IMR-90 (cell line): ENCODE data around the gene ATP8B2. TPM values are rescaled to one million over a fixed set of nuclear protein-coding genes. Genes with fewer than 3 reads are reported as not detected.
"Not testable (repeated sequence)": the region's sequence is repeated elsewhere in the genome, so short reads cannot be mapped to it uniquely, and the experiment has no call there.

Source experiments
- ATAC-seq: fragments of 200-7000 bp; cut with Tn5 transposase; 2 replicates; pipeline ENCODE4 v1.9.1; 2020; ENCODE audit warnings: low read depth, mild to moderate bottlenecking, moderate library complexity
- BruUV-seq: library from RNA; stranded (reverse); fragments of 400-500 nt; replicated peaks from 2 replicates; lab custom pipeline; 2021; lab: Mats Ljungman, UMichigan
- CTCF ChIA-PET: fragments of 300-600 bp; formaldehyde crosslinking; extraction: SDS; loops from one replicate; lab custom pipeline; 2021; ENCODE audit warnings: antibody characterized with exemption; lab: Yijun Ruan, JAX
- POLR2A ChIA-PET: fragments of 300-600 bp; sonication (Branson Sonifier 250); formaldehyde crosslinking; loops from one replicate; lab custom pipeline; 2022; ENCODE audit warnings: antibody characterized with exemption; ENCODE audit not compliant: unreplicated experiment; lab: Charles Lee
- DNase-seq: peaks from one replicate; pipeline ENCODE4 v3.0.0; 2013
- H2AFZ ChIP-seq: replicated peaks from 2 replicates; pipeline ENCODE3; 2013; ENCODE audit warnings: low read length, mild to moderate bottlenecking; ENCODE audit not compliant: poor library complexity
- H2AK5ac ChIP-seq: 2 replicates; pipeline ENCODE4 v1.6.1; 2013; ENCODE audit warnings: low read depth, low read length, inconsistent platforms
- H2AK9ac ChIP-seq: replicated peaks from 2 replicates; pipeline ENCODE3; 2013; ENCODE audit warnings: mild to moderate bottlenecking, low read depth, low read length, moderate library complexity; ENCODE audit not compliant: poor library complexity
- H2BK120ac ChIP-seq: 2 replicates; pipeline ENCODE4 v1.6.1; 2013; ENCODE audit warnings: low read depth, low read length, inconsistent platforms
- H2BK15ac ChIP-seq: 3 replicates; pipeline ENCODE4 v1.6.1; 2013; ENCODE audit warnings: low read depth, low read length, inconsistent platforms
- H2BK20ac ChIP-seq: 2 replicates; pipeline ENCODE4 v1.6.1; 2013; ENCODE audit warnings: low read depth, mild to moderate bottlenecking, inconsistent platforms, low read length, moderate library complexity
- H2BK5ac ChIP-seq: 2 replicates; pipeline ENCODE4 v1.6.1; 2013; ENCODE audit warnings: mild to moderate bottlenecking, low read depth, low read length, inconsistent platforms; ENCODE audit not compliant: poor library complexity, severe bottlenecking
- H3K14ac ChIP-seq: replicated peaks from 2 replicates; pipeline ENCODE4 v1.6.1; 2013; ENCODE audit warnings: low read depth, low read length, inconsistent platforms
- H3K18ac ChIP-seq: 2 replicates; pipeline ENCODE4 v1.6.1; 2013; ENCODE audit warnings: low read depth, low read length, control low read depth
- H3K23ac ChIP-seq: 2 replicates; pipeline ENCODE4 v1.6.1; 2013; ENCODE audit warnings: low read depth, low read length, inconsistent platforms
- H3K27ac ChIP-seq: 2 replicates; pipeline ENCODE4 v1.5.1; 2013; ENCODE audit warnings: mild to moderate bottlenecking, control low read depth, low read length; ENCODE audit not compliant: insufficient read depth
- H3K27me3 ChIP-seq: 2 replicates; pipeline ENCODE4 v1.6.1; 2013; ENCODE audit warnings: low read length; ENCODE audit not compliant: control insufficient read depth, insufficient read depth
- H3K36me3 ChIP-seq: 2 replicates; pipeline ENCODE4 v1.6.1; 2013; ENCODE audit warnings: low read length, mixed read lengths; ENCODE audit not compliant: control insufficient read depth, insufficient read depth
- H3K4ac ChIP-seq: 2 replicates; pipeline ENCODE4 v1.6.1; 2013; ENCODE audit warnings: low read depth, low read length, inconsistent platforms
- H3K4me1 ChIP-seq: 2 replicates; pipeline ENCODE4 v1.6.1; 2013; ENCODE audit warnings: low read length, mixed read lengths; ENCODE audit not compliant: control insufficient read depth, insufficient read depth
- H3K4me2 ChIP-seq: 2 replicates; pipeline ENCODE4 v1.6.1; 2013; ENCODE audit warnings: low read depth, mild to moderate bottlenecking, control low read depth, low read length, moderate library complexity
- H3K4me3 ChIP-seq: 2 replicates; pipeline ENCODE4 v1.5.1; 2013; ENCODE audit warnings: low read depth, mild to moderate bottlenecking, control low read depth, low read length, moderate library complexity; ENCODE audit not compliant: insufficient read depth
- H3K56ac ChIP-seq: 2 replicates; pipeline ENCODE4 v1.6.1; 2013; ENCODE audit warnings: low read length, inconsistent platforms; ENCODE audit not compliant: insufficient read depth; ENCODE audit errors: extremely low read depth
- H3K79me1 ChIP-seq, 2 experiments: 2 replicates each; pipeline ENCODE4 v1.6.1; 2013; ENCODE audit warnings: low read length in 2 of 2, inconsistent platforms in 1 of 2, low read depth in 1 of 2
- H3K9ac ChIP-seq: 2 replicates; pipeline ENCODE4 v1.6.1; 2013; ENCODE audit warnings: low read depth, low read length, control low read depth
- H3K9me1 ChIP-seq: 2 replicates; pipeline ENCODE4 v1.6.1; 2013; ENCODE audit warnings: low read length, inconsistent platforms; ENCODE audit not compliant: insufficient read depth
- H3K9me3 ChIP-seq: 2 replicates; pipeline ENCODE4 v1.6.1; 2013; ENCODE audit warnings: low read length; ENCODE audit not compliant: control insufficient read depth, insufficient read depth
- H4K20me1 ChIP-seq: 2 replicates; pipeline ENCODE4 v1.6.1; 2013; ENCODE audit warnings: low read length, inconsistent platforms; ENCODE audit not compliant: insufficient read depth
- H4K5ac ChIP-seq: 2 replicates; pipeline ENCODE4 v1.6.1; 2013; ENCODE audit warnings: mild to moderate bottlenecking, low read depth, low read length, control low read depth
- H4K8ac ChIP-seq, 2 experiments: 2 replicates each; pipeline ENCODE4 v1.6.1; 2013; ENCODE audit warnings: low read depth in 2 of 2, low read length in 2 of 2, control low read depth in 1 of 2, inconsistent platforms in 1 of 2
- H4K91ac ChIP-seq: 2 replicates; pipeline ENCODE4 v1.6.1; 2013; ENCODE audit warnings: low read depth, low read length, inconsistent platforms; ENCODE audit not compliant: insufficient read depth
- BHLHE40 ChIP-seq: fragments of 150-350 bp; IDR thresholded peaks from 2 replicates; pipeline ENCODE4 v1.6.1; 2016; ENCODE audit warnings: mild to moderate bottlenecking, low read depth, low read length
- CEBPB ChIP-seq: IDR thresholded peaks from 2 replicates; pipeline ENCODE4 v1.6.1; 2012; ENCODE audit warnings: low read depth, low read length, improper control_type of control experiment
- MXI1 ChIP-seq: IDR thresholded peaks from 2 replicates; pipeline ENCODE4 v1.6.1; 2012; ENCODE audit warnings: low read depth, mild to moderate bottlenecking, low read length, moderate library complexity, borderline replicate concordance
- POLR2A ChIP-seq: IDR thresholded peaks from 2 replicates; pipeline ENCODE4 v1.6.1; 2012; ENCODE audit warnings: mild to moderate bottlenecking, low read depth, low read length
- RCOR1 ChIP-seq: IDR thresholded peaks from 2 replicates; pipeline ENCODE4 v1.6.1; 2012; ENCODE audit warnings: mild to moderate bottlenecking, low read length, improper control_type of control experiment; ENCODE audit not compliant: insufficient replicate concordance
- RFX5 ChIP-seq: IDR thresholded peaks from 2 replicates; pipeline ENCODE4 v1.8.0; 2012; ENCODE audit warnings: low read depth, mild to moderate bottlenecking, low read length, moderate library complexity
- SMC3 ChIP-seq: fragments of 150-350 bp; IDR thresholded peaks from 2 replicates; pipeline ENCODE4 v1.6.1; 2016; ENCODE audit warnings: low read depth, mild to moderate bottlenecking, antibody characterized with exemption, low read length, moderate library complexity
- USF2 ChIP-seq: fragments of 150-350 bp; IDR thresholded peaks from 2 replicates; pipeline ENCODE4 v1.6.1; 2017; ENCODE audit warnings: mild to moderate bottlenecking, antibody characterized with exemption, low read length, low read depth
- WGBS, 2 experiments: methylation state at CpG; one replicate each; pipeline versions ENCODE4 v1.1.5 to v1.1.7; 2013; ENCODE audit warnings: missing lambda C conversion rate in 2 of 2; ENCODE audit not compliant: insufficient read length in 1 of 2; ENCODE audit errors: extremely low coverage in 2 of 2; 5-methylcytosine and 5-hydroxymethylcytosine counted together
- dilution Hi-C: fragments of 300-500 bp; cut with HindIII; formaldehyde crosslinking; loops from one replicate; pipeline ENCODE4 v1.14.3; 2018; ENCODE audit warnings: low sequenced_read_pairs; ENCODE audit not compliant: unreplicated experiment
- in situ Hi-C: fragments of 300-500 bp; cut with MboI; formaldehyde crosslinking; loops from 3 replicates; pipeline ENCODE4 v1.14.3; 2019; ENCODE audit warnings: low sequenced_read_pairs, inconsistent platforms, mixed read lengths
- intact Hi-C: fragments of 100-400 bp; cut with micrococcal nuclease; formaldehyde crosslinking; loops from 2 replicates; pipeline ENCODE4 v1.10.0; 2022
- polyA plus RNA-seq, 3 experiments: library from polyadenylated mRNA; depleted of rRNA; stranded (reverse); fragments of >200 nt; gene quantifications; 2 replicates each; pipeline ENCODE4 v1.2.3, GENCODE V29; 2012; ENCODE audit warnings: low replicate concordance in 1 of 3
- total RNA-seq: library from RNA; depleted of rRNA; stranded (reverse); fragments of >200 nt; gene quantifications from 2 replicates; pipeline ENCODE4 v1.2.3, GENCODE V29; 2012
- TF ChIP-seq, protein P1 (sequence below): fragments of 150-350 bp; IDR thresholded peaks from 2 replicates; pipeline ENCODE4 v1.6.1; 2016; ENCODE audit warnings: low read depth, mild to moderate bottlenecking, low read length, moderate library complexity, borderline replicate concordance

The ATP8B2 gene
- total and polyA plus RNA-seq, 2 of the 4 experiments (the other 2 are of a cell fraction), result 79.4 to 91.0 TPM

DNA sequence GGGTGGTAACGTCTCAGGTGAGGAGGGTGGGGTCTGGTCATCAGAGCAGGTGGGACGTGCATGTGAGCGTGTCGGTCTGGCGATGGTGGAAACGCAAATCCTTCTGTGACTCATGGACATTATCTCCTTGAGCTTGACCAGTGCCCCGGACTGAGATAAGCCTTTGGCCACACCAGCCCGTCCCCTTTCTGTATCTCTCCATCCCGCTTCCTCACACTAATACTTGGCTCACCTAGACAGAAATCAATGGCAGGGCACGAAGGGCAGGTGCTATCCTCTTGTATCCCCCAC lies 12.3 kb upstream of the ATP8B2 start:
- H4K5ac ChIP-seq, result no peak overlapping the region
- H3K14ac ChIP-seq, result no peak overlapping the region
- no peaks in the 10 kb centered on the region for H3K9me1 ChIP-seq
- no peak for TF ChIP-seq RFX5
- TF ChIP-seq POLR2A, result no peak
- TF ChIP-seq MXI1, result no peak
- no peak for TF ChIP-seq USF2
- TF ChIP-seq RCOR1, result no peak
- TF ChIP-seq, protein P1, sequence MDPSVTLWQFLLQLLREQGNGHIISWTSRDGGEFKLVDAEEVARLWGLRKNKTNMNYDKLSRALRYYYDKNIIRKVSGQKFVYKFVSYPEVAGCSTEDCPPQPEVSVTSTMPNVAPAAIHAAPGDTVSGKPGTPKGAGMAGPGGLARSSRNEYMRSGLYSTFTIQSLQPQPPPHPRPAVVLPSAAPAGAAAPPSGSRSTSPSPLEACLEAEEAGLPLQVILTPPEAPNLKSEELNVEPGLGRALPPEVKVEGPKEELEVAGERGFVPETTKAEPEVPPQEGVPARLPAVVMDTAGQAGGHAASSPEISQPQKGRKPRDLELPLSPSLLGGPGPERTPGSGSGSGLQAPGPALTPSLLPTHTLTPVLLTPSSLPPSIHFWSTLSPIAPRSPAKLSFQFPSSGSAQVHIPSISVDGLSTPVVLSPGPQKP, result no peak
- TF ChIP-seq BHLHE40, result no peak
- TF ChIP-seq CEBPB, result no peak
- TF ChIP-seq SMC3, result no peak
- H2BK20ac ChIP-seq, result no peak overlapping the region
- H3K9ac ChIP-seq, result no peak overlapping the region
- no peak overlapping the region for H3K4me2 ChIP-seq
- ATAC-seq, result no peak
- no peaks in the 10 kb centered on the region for H3K4me1 ChIP-seq
- no TSS peak for BruUV-seq
- in situ Hi-C loops (no loop called here), intact Hi-C loops (no loop called here), dilution Hi-C loops (no loop called here)
- WGBS, 2 experiments, result 72% methylated on average over 5 of the region's 10 CpGs; no CpG with 5 or more reads in 1 of the 2 experiments
- no peak overlapping the region for H3K27ac ChIP-seq
- H2BK120ac ChIP-seq, result no peak overlapping the region
- H3K18ac ChIP-seq, result no peak overlapping the region
- H3K9me3 ChIP-seq, result peaks cover 5% of the 10 kb centered on the region
- no peaks in the 10 kb centered on the region for H4K20me1 ChIP-seq
- no peaks in the 10 kb centered on the region for H3K79me1 ChIP-seq
- no peak overlapping the region for H2AK5ac ChIP-seq
- no peak overlapping the region for H4K91ac ChIP-seq
- no peak overlapping the region for H2AK9ac ChIP-seq
- no peaks in the 10 kb centered on the region for H3K36me3 ChIP-seq
- DNase-seq, result no peak
- H2BK15ac ChIP-seq, result no peak overlapping the region
- H3K4me3 ChIP-seq, result no peak overlapping the region
- no peak overlapping the region for H4K8ac ChIP-seq
- ChIA-PET CTCF (no interaction called here), POLR2A (no interaction called here)
- no peak overlapping the region for H2BK5ac ChIP-seq
- H3K4ac ChIP-seq, result no peak overlapping the region
- no peak overlapping the region for H3K23ac ChIP-seq
- no peak overlapping the region for H3K56ac ChIP-seq
- peaks cover 3% of the 10 kb centered on the region; the same call in 1 of the 2 replicates for H3K27me3 ChIP-seq
- no peak overlapping the region for H2AFZ ChIP-seq

- POLR2A ChIA-PET, result not testable (repeated sequence)
These were observed 11.1 kb upstream of the ATP8B2 start for GRCh38 chr1:154314226-154314625.

More at GRCh38 chr1:154314226-154314625, 11.1 kb upstream of the ATP8B2 start:
- DNase-seq, H2AFZ ChIP-seq, H4K20me1 ChIP-seq, H4K5ac ChIP-seq, H3K56ac ChIP-seq, in situ Hi-C loops, H2AK9ac ChIP-seq, H3K9me3 ChIP-seq, H3K36me3 ChIP-seq, BruUV-seq, H3K14ac ChIP-seq, CTCF ChIA-PET, H2BK5ac ChIP-seq, H4K8ac ChIP-seq, H3K27me3 ChIP-seq, intact Hi-C loops, H3K79me1 ChIP-seq, H3K4me1 ChIP-seq, H3K23ac ChIP-seq, H3K4ac ChIP-seq, H3K9ac ChIP-seq, dilution Hi-C loops, H3K9me1 ChIP-seq, H2BK15ac ChIP-seq, H2BK120ac ChIP-seq, H3K18ac ChIP-seq, H3K4me3 ChIP-seq, H3K27ac ChIP-seq, H3K4me2 ChIP-seq, ATAC-seq, H2AK5ac ChIP-seq, H4K91ac ChIP-seq, H2BK20ac ChIP-seq: not testable (repeated sequence)
- WGBS, 2 experiments, result no CpG with 5 or more reads among the region's 3 CpGs
